Tibial nerve (tissue), 4 donors: ENCODE results near the gene ZC3H10. TPM values are rescaled to one million over a fixed set of nuclear protein-coding genes. Genes with fewer than 3 reads are reported as not detected.
"Not testable (repeated sequence)": the region's sequence is repeated elsewhere in the genome, so short reads cannot be mapped to it uniquely, and the experiment has no call there.

ENCODE experiments used
- DNase-seq, 2 donors: peaks; one replicate each; pipeline ENCODE4 v3.0.0-alpha.2; 2019; ENCODE audit warnings: low spot score in 2 of 2
- H3K27ac ChIP-seq, 4 donors: fragments of 200-600 bp; sonication (generic) in 3 of 4; one replicate each; pipeline ENCODE4 v1.5.1; 2017 to 2019; ENCODE audit warnings: mild to moderate bottlenecking in 1 of 4
- H3K27me3 ChIP-seq, 2 donors: fragments of 200-600 bp; sonication (generic) in 1 of 2; one replicate each; pipeline versions ENCODE4 v1.5.1 to v1.6.0; 2017 to 2019
- H3K36me3 ChIP-seq, 3 donors: fragments of 200-600 bp; sonication (generic); one replicate each; pipeline ENCODE4 v1.5.1; 2018 to 2019
- H3K4me1 ChIP-seq, 4 donors: fragments of 200-600 bp; sonication (generic) in 3 of 4; one replicate each; pipeline ENCODE4 v1.5.1; 2017 to 2019
- H3K4me3 ChIP-seq, 4 donors: fragments of 200-600 bp; sonication (generic) in 3 of 4; one replicate each; pipeline ENCODE4 v1.5.1; 2017 to 2019; ENCODE audit warnings: mild to moderate bottlenecking in 1 of 4, moderate library complexity in 1 of 4
- H3K9me3 ChIP-seq, 4 donors: fragments of 200-600 bp; sonication (generic) in 3 of 4; one replicate each; pipeline ENCODE4 v1.5.1; 2017 to 2019
- CTCF ChIP-seq, 5 experiments: fragments of 200-600 bp in 3 of 5; fragments of 450-650 bp in 2 of 5; sonication (generic) in 3 of 5; IDR thresholded peaks; one replicate each; pipeline ENCODE4 v1.5.1; 2016 to 2019; ENCODE audit warnings: antibody characterized with exemption in 5 of 5, mild to moderate bottlenecking in 3 of 5, moderate library complexity in 2 of 5
- EP300 ChIP-seq, 2 donors: sonication (generic); formaldehyde crosslinking; IDR thresholded peaks; one replicate each; pipeline ENCODE4 v1.6.1; 2017; ENCODE audit warnings: antibody characterized with exemption in 2 of 2, mild to moderate bottlenecking in 1 of 2
- POLR2A ChIP-seq, 2 donors: fragments of 450-650 bp; IDR thresholded peaks; one replicate each; pipeline ENCODE4 v1.6.1; 2017; ENCODE audit warnings: antibody characterized with exemption in 2 of 2, mild to moderate bottlenecking in 2 of 2, moderate library complexity in 2 of 2
- WGBS, 2 donors: methylation state at CpG; one replicate each; pipeline ENCODE4 v1.1.5; 2018; 5-methylcytosine and 5-hydroxymethylcytosine counted together
- total RNA-seq, 4 donors: library from RNA; depleted of rRNA; stranded (reverse); fragments of >200 nt; gene quantifications; one replicate each; pipeline ENCODE4 v1.1.0, GENCODE V29; 2016

ZC3H10 gene
- total RNA-seq, 4 donors from 2014 or later: 2.9 to 5.1 (median 4.8) TPM

- Histone ChIP-seq H3K27ac (peak overlapping the region in 1 of 4 donors; percentile 96), H3K36me3 (peaks cover 0 to 5% (median 0%) of the 10 kb centered on the region in 3 donors), H3K4me1 (peaks cover 0 to 46% (median 14%) of the 10 kb centered on the region in 4 donors), H3K27me3 (no peaks in the 10 kb centered on the region), H3K4me3 (no peak overlapping the region), H3K9me3 (no peaks in the 10 kb centered on the region)
- no peak for TF ChIP-seq CTCF (IDR thresholded peaks at IDR 0.05)
- TF ChIP-seq POLR2A (IDR thresholded peaks at IDR 0.05): no peak
- TF ChIP-seq EP300 (IDR thresholded peaks at IDR 0.05): no peak
- no peak for DNase-seq
- 66 to 79% methylated on average over 5 of the region's 5 CpGs for WGBS, 2 donors
Measured at GRCh38 chr12:56153678-56154065, 35.6 kb downstream of the ZC3H10 start.

DNA sequence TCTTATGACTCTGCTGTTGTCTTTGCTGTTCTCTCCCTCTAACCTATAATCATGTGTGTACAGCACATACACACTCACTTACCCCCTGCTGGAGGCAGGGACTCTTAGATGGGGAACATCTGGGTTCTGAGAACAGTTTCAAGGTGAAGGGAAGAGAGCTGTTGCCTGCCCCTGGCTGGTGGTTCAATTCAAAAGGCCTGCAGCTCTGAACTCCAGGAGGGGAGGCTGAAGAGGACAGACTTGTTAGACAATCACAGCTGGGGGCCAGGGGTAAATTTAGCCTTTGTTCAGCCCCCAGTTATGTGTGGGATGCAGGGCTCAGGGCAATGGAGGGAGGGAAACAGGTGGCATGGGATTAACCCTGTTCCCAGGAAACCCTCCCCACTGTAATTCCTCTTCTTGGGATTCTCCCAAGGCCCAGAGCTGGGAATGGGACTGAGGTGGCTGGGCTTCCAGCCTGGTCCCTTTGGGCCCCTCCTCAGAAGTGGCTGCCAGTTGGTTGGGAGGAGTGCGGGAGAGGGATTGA lies 36.2 kb downstream of the ZC3H10 start:
- peak overlapping the region in 1 of 4 donors; percentile 1 for H3K27ac ChIP-seq
- no peak for TF ChIP-seq EP300 (IDR thresholded peaks at IDR 0.05)
- no peak for TF ChIP-seq CTCF (IDR thresholded peaks at IDR 0.05)
- TF ChIP-seq POLR2A (IDR thresholded peaks at IDR 0.05): no peak
- 100% methylated on average over 1 of the region's 1 CpG for WGBS, 2 donors
- no peaks in the 10 kb centered on the region for H3K27me3 ChIP-seq
- peaks cover 0 to 47% (median 16%) of the 10 kb centered on the region in 4 donors for H3K4me1 ChIP-seq
- no peak overlapping the region for H3K4me3 ChIP-seq
- no peaks in the 10 kb centered on the region for H3K9me3 ChIP-seq
- peaks cover 0 to under 1% (median 0%) of the 10 kb centered on the region in 3 donors for H3K36me3 ChIP-seq
- DNase-seq: no peak

DNA sequence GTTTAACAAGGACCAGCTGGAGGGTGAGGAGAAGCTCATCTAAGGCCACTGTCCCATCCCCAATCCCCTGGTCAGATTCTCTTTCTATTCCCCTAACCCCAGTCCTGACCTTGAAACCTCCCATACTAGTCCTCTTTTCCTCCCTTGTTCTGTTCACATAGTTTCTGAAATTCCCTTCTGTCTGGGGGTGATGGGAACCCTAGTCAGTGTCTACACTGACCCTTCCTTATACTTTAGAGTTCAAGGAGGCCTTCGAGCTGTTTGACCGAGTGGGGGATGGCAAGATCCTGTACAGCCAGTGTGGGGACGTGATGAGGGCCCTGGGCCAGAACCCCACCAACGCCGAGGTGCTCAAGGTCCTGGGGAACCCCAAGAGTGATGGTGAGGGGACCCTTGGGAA lies 36.8 kb downstream of the ZC3H10 start:
- TF ChIP-seq CTCF (IDR thresholded peaks at IDR 0.05): no peak
- no peak for TF ChIP-seq POLR2A (IDR thresholded peaks at IDR 0.05)
- TF ChIP-seq EP300 (IDR thresholded peaks at IDR 0.05): no peak
- WGBS, 2 donors: 83 to 87% methylated on average over 5 of the region's 5 CpGs
- no peak for DNase-seq
- peaks cover 0 to 52% (median 21%) of the 10 kb centered on the region in 4 donors for H3K4me1 ChIP-seq
- no peak overlapping the region for H3K4me3 ChIP-seq
- H3K27ac ChIP-seq: no peak overlapping the region
- H3K9me3 ChIP-seq: no peaks in the 10 kb centered on the region
- no peaks in the 10 kb centered on the region for H3K27me3 ChIP-seq
- H3K36me3 ChIP-seq: peaks cover 0 to 5% (median 2%) of the 10 kb centered on the region in 3 donors

DNA sequence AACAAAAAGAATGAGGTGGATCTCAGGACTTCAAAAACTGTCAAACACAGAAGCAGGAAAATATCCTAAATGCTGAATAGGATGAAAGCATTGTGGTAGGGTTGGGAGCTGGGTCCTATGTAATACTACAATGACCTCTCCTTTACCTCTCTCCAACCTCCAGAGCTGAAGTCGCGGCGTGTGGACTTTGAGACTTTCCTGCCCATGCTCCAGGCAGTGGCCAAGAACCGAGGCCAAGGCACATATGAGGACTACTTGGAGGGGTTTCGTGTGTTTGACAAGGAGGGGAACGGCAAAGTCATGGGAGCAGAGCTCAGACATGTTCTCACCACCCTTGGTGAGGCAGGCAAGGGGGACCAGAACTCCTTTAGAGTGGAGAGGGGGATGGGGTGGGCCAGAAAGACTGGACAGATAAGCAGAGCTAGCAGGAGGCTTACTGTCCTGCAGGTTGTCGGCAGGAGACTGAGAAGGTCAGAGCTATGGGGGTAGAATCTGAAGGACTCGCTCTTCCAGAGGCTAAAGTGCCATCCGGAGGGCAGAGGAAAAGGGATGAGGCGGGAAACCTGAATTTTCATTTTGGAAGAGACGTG lies 37.3 kb downstream of the ZC3H10 start:
- Histone ChIP-seq H3K27ac (no peak overlapping the region), H3K36me3 (peaks cover 0 to 10% (median 6%) of the 10 kb centered on the region in 3 donors), H3K4me3 (no peak overlapping the region), H3K4me1 (peaks cover 0 to 56% (median 26%) of the 10 kb centered on the region in 4 donors), H3K9me3 (no peaks in the 10 kb centered on the region), H3K27me3 (no peaks in the 10 kb centered on the region)
- TF ChIP-seq EP300 (IDR thresholded peaks at IDR 0.05) (no peak), POLR2A (IDR thresholded peaks at IDR 0.05) (no peak), CTCF (IDR thresholded peaks at IDR 0.05) (no peak)
- 93 to 97% methylated on average over 11 of the region's 11 CpGs for WGBS, 2 donors
- DNase-seq: no peak

GRCh38 chr12:56156464-56157200 lies 38.6 kb downstream of the ZC3H10 start:
- Histone ChIP-seq H3K4me3 (peak overlapping the region; percentile 69 to 94 (median 89)), H3K27ac (peak overlapping the region; percentile 96 to 98 (median 98)), H3K36me3 (peaks cover 0 to 23% (median 12%) of the 10 kb centered on the region in 3 donors), H3K4me1 (peaks cover 0 to 56% (median 31%) of the 10 kb centered on the region in 4 donors)
- not testable (repeated sequence) for DNase-seq, H3K9me3 ChIP-seq, H3K27me3 ChIP-seq
- 91 to 95% methylated on average over 21 of the region's 21 CpGs for WGBS, 2 donors
